ENCODE data around the gene AMACR.
"Not testable (repeated sequence)": the region's sequence is repeated elsewhere in the genome, so short reads cannot be mapped to it uniquely, and the experiment has no call there.

AMACR gene

GRCh38 chr5:34035756-34036155, 27.9 kb upstream of the AMACR start:
- DNase-seq, result no peak

GRCh38 chr5:34034534-34035327, 26.9 kb upstream of the AMACR start:
- no peak for DNase-seq

GRCh38 chr5:34031966-34032365, 24.1 kb upstream of the AMACR start:
- DNase-seq, result no peak

- DNase-seq, result no peak
Observed at GRCh38 chr5:34031117-34031516, 23.3 kb upstream of the AMACR start.

GRCh38 chr5:34030585-34030984, 22.7 kb upstream of the AMACR start:
- DNase-seq, result not testable (repeated sequence)

GRCh38 chr5:34030048-34030447, 22.2 kb upstream of the AMACR start:
- no peak for DNase-seq

- DNase-seq, result no peak
Observed at GRCh38 chr5:34028349-34028748, 20.5 kb upstream of the AMACR start.

- DNase-seq, result no peak
Observed at GRCh38 chr5:34026089-34026761, 18.4 kb upstream of the AMACR start.

GRCh38 chr5:34022121-34022705, 14.4 kb upstream of the AMACR start:
- peak; percentile 47 for DNase-seq

- DNase-seq, result no peak
Observed at GRCh38 chr5:34021334-34021733, 13.5 kb upstream of the AMACR start.

- no peak for DNase-seq
Observed at GRCh38 chr5:34020726-34021125, 12.9 kb upstream of the AMACR start.

GRCh38 chr5:34017254-34017653, 9.4 kb upstream of the AMACR start:
- DNase-seq, result no peak

GRCh38 chr5:34016750-34017149, 8.9 kb upstream of the AMACR start:
- no peak for DNase-seq

- no peak for DNase-seq
Observed at GRCh38 chr5:34016222-34016621, 8.4 kb upstream of the AMACR start.

GRCh38 chr5:34015120-34015822, 7.4 kb upstream of the AMACR start:
- no peak for DNase-seq

GRCh38 chr5:34014626-34015025, 6.8 kb upstream of the AMACR start:
- DNase-seq, result no peak

- no peak for DNase-seq
Observed at GRCh38 chr5:34013547-34013946, 5.7 kb upstream of the AMACR start.

GRCh38 chr5:34012791-34013190, 4.9 kb upstream of the AMACR start:
- DNase-seq, result no peak

- no peak for DNase-seq
Observed at GRCh38 chr5:34011536-34011935, 3.7 kb upstream of the AMACR start.

GRCh38 chr5:34010146-34010545, 2.3 kb upstream of the AMACR start:
- DNase-seq, result not testable (repeated sequence)

GRCh38 chr5:34009610-34010009, 1.8 kb upstream of the AMACR start:
- DNase-seq, result no peak

GRCh38 chr5:34008802-34009201, 952 bp upstream of the AMACR start:
- DNase-seq, result no peak

- DNase-seq, result no peak
Observed at GRCh38 chr5:34007201-34007620, 639 bp downstream of the AMACR start.
